ENCODE data around the gene KRT86. TPM values are rescaled to one million over a fixed set of nuclear protein-coding genes. Genes with fewer than 3 reads are reported as not detected.
A peak's percentile ranks its signal among the peaks of the same experiment; 100 is the strongest.

The KRT86 gene
- total and polyA plus RNA-seq, 9 of the 15 experiments (the other 6 are each of a cell fraction or from before 2014, with no cell fraction given): not detected

- TF ChIP-seq KDM5B (IDR thresholded peaks at IDR 0.05; ENCODE audit: insufficient replicate concordance, low read depth, low read length) (peak; percentile 29), TEAD2 (tag; IDR thresholded peaks at IDR 0.05) (peak; percentile 72; the same call in 1 of the 2 replicates), SREBF1 (IDR thresholded peaks at IDR 0.05; ENCODE audit: borderline replicate concordance, low read depth, low read length) (no peak), CXXC5 (CRISPR knock-in tag; IDR thresholded peaks at IDR 0.05) (peak; percentile 60; the same call in 1 of the 2 replicates), JUND (IDR thresholded peaks at IDR 0.05; ENCODE audit: borderline replicate concordance, low read depth, low read length) (peak; percentile 76), JUND (tag; IDR thresholded peaks at IDR 0.05; ENCODE audit: borderline replicate concordance, low read depth, low read length) (peak; percentile 56; the same call in 1 of the 3 replicates), TRIM24 (IDR thresholded peaks at IDR 0.05) (peak in 1 of 2 experiments; percentile 69; a peak in 2 of 4 replicates), EHMT2 (IDR thresholded peaks at IDR 0.05) (no peak), MBD1 (CRISPR knock-in tag; IDR thresholded peaks at IDR 0.05) (no peak), ZNF232 (CRISPR knock-in tag; IDR thresholded peaks at IDR 0.05) (no peak), ZNF23 (CRISPR knock-in tag; IDR thresholded peaks at IDR 0.05) (no peak), ATF4 (CRISPR knock-in tag; IDR thresholded peaks at IDR 0.05) (peak; percentile 97), ZNF589 (CRISPR knock-in tag; IDR thresholded peaks at IDR 0.05; ENCODE audit: low read depth) (peak; percentile 62; the same call in 1 of the 2 replicates), SMARCE1 (IDR thresholded peaks at IDR 0.05) (peak; percentile 49; the same call in 1 of the 2 replicates), L3MBTL2 (IDR thresholded peaks at IDR 0.05) (peak; percentile 3; the same call in 1 of the 2 replicates), ZNF143 (CRISPR knock-in tag; IDR thresholded peaks at IDR 0.05) (no peak), CREM (IDR thresholded peaks at IDR 0.05; ENCODE audit: low read depth) (0 out of 2 replicates have a peak, but pooled peaks have one; percentile 24), MTA2 (IDR thresholded peaks at IDR 0.05; ENCODE audit: low read depth) (no peak), ZNF224 (CRISPR knock-in tag; IDR thresholded peaks at IDR 0.05) (no peak), E2F5 (CRISPR knock-in tag; IDR thresholded peaks at IDR 0.05) (no peak), TAF9B (IDR thresholded peaks at IDR 0.05; ENCODE audit: partially characterized antibody) (no peak), ZNF239 (CRISPR knock-in tag; IDR thresholded peaks at IDR 0.05) (no peak), SIRT6 (IDR thresholded peaks at IDR 0.05; ENCODE audit: low read depth, low read length) (no peak), MYNN (IDR thresholded peaks at IDR 0.05) (no peak), MYNN (CRISPR knock-in tag; IDR thresholded peaks at IDR 0.05) (no peak), TCF7 (IDR thresholded peaks at IDR 0.05; ENCODE audit: borderline replicate concordance) (no peak)
Measured at GRCh38 chr12:52280319-52280795, 5.9 kb downstream of the KRT86 start (continued).
